Pancreas (tissue), 10 donors: Measurements from ENCODE around the gene KCNN3. TPM values are rescaled to one million over a fixed set of nuclear protein-coding genes. Genes with fewer than 3 reads are reported as not detected.

Experiments used
- ATAC-seq, 4 donors: fragments of 200-7000 bp; cut with Tn5 transposase; one replicate each; pipeline versions ENCODE4 v1.8.0 to v1.9.1; 2020; ENCODE audit warnings: mild to moderate bottlenecking in 4 of 4, moderate library complexity in 4 of 4
- DNase-seq, 6 donors: peaks; one replicate each; pipeline ENCODE4 v3.0.0-alpha.2; 2020
- FAIRE-seq: peaks from 2 replicates; lab custom pipeline; 2012; peaks lifted over from hg19 to GRCh38; lab: Jason Lieb, UNC
- H3K27ac ChIP-seq, 4 donors: fragments of 200-600 bp; sonication (generic); 1 replicate in 3 of 4; 2 replicates in 1 of 4; pipeline versions ENCODE4 v1.5.0 to v1.8.0; 2020
- H3K27me3 ChIP-seq, 4 donors: fragments of 200-600 bp; one replicate each; pipeline ENCODE4 v1.8.0; 2021
- H3K36me3 ChIP-seq, 3 donors: fragments of 200-600 bp; sonication (generic) in 1 of 3; one replicate each; pipeline versions ENCODE4 v1.5.0 to v1.8.0; 2020 to 2021
- H3K4me1 ChIP-seq, 3 donors: fragments of 200-600 bp; one replicate each; pipeline ENCODE4 v1.8.0; 2021
- H3K4me3 ChIP-seq, 4 donors: fragments of 200-600 bp; sonication (generic) in 2 of 4; one replicate each; pipeline versions ENCODE4 v1.5.0 to v1.8.0; 2020 to 2021
- H3K9me3 ChIP-seq, 4 donors: fragments of 200-600 bp; one replicate each; pipeline ENCODE4 v1.8.0; 2021
- WGBS, 2 donors: extraction: QIAGEN DNeasy Blood & Tissue Kit; methylation state at CpG; one replicate each; pipeline ENCODE4 v1.1.7; 2013; 5-methylcytosine and 5-hydroxymethylcytosine counted together
- intact Hi-C, 3 donors: fragments of 100-400 bp; cut with DNase I; formaldehyde crosslinking; loops; one replicate each; pipeline versions ENCODE4 v1.11.1 to v1.14.2; 2022
- polyA plus RNA-seq, 2 donors: library from polyadenylated mRNA; stranded (reverse); fragments of 200-250 nt; gene quantifications; one replicate each; pipeline ENCODE4 v1.2.3, GENCODE V29; 2013
- total RNA-seq, 6 donors: library from RNA; stranded (reverse); fragmentation: NEBNext Ultra II Directional in 4 of 6; extraction: Animal tissue kit (Norgen Biotek cat#: 25700) in 4 of 6; gene quantifications; one replicate each; pipeline versions ENCODE4 v1.2.1 to v1.2.4, GENCODE V29; 2021 to 2023
- TF ChIP-seq, protein P1 (sequence below), 4 donors: fragments of 200-600 bp; sonication (generic) in 3 of 4; IDR thresholded peaks; one replicate each; pipeline versions ENCODE4 v1.5.0 to v1.8.0; 2021; ENCODE audit warnings: antibody characterized with exemption in 4 of 4
- donor health status: healthy with polysubstance abuse.
- donor health status: DM: no; HTN: no; CAD: no; lungs with moderate emphysema.
- donor health status: DM: no; HTN: no; CAD: no.
- donor health status: control.
- donor health status: control.
- donor health status: Bipolar disorder and iron deficiency.
- donor health status: DM: yes; HTN: yes; CAD: no.
- donor health status: DM: no; HTN: no; CAD: no.
- donor health status: DM: no; HTN: no; CAD: no.
- donor health status: DM: yes; HTN: yes; CAD: no.

Gene KCNN3
- total and polyA plus RNA-seq, 8 donors, result 0.11 to 1.0 (median 0.33) TPM

DNA sequence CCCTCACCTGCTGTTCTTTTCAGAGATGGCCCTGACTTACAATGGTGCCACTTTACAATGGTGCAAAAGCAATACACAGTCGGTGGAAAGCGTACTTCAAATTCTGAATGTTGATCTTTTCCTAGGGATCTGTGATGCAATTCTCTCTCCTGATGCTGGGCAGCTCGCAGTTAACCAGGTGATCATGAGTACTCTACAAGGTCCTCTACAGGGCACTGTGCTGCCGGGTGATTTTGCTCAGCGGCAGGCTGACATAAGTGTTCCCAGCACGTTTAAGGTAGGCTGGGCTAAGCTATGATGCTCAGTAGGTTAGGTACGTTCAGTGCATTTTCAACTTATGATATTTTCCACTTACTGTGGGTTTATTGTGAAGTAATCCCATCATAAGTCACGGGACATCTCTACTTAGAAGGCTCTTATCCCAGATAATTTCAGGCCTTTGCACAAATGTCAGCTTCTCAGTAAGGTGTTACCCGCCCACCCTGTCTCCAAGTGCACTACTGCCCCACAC is 126.5 kb downstream of the KCNN3 start:
- H3K27ac ChIP-seq, result no peak overlapping the region
- FAIRE-seq (no peak), ATAC-seq (no peak), DNase-seq (no peak)
- no peaks in the 10 kb centered on the region for H3K36me3 ChIP-seq
- intact Hi-C loops, result no loop called here
- no peaks in the 10 kb centered on the region for H3K27me3 ChIP-seq
- no peaks in the 10 kb centered on the region for H3K9me3 ChIP-seq
- TF ChIP-seq, protein P1, sequence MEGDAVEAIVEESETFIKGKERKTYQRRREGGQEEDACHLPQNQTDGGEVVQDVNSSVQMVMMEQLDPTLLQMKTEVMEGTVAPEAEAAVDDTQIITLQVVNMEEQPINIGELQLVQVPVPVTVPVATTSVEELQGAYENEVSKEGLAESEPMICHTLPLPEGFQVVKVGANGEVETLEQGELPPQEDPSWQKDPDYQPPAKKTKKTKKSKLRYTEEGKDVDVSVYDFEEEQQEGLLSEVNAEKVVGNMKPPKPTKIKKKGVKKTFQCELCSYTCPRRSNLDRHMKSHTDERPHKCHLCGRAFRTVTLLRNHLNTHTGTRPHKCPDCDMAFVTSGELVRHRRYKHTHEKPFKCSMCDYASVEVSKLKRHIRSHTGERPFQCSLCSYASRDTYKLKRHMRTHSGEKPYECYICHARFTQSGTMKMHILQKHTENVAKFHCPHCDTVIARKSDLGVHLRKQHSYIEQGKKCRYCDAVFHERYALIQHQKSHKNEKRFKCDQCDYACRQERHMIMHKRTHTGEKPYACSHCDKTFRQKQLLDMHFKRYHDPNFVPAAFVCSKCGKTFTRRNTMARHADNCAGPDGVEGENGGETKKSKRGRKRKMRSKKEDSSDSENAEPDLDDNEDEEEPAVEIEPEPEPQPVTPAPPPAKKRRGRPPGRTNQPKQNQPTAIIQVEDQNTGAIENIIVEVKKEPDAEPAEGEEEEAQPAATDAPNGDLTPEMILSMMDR (IDR thresholded peaks at IDR 0.05), result no peak
- WGBS, 2 donors, result 69 to 75% methylated on average over 9 of the region's 9 CpGs
- H3K4me1 ChIP-seq, result no peaks in the 10 kb centered on the region
- no peak overlapping the region for H3K4me3 ChIP-seq

DNA sequence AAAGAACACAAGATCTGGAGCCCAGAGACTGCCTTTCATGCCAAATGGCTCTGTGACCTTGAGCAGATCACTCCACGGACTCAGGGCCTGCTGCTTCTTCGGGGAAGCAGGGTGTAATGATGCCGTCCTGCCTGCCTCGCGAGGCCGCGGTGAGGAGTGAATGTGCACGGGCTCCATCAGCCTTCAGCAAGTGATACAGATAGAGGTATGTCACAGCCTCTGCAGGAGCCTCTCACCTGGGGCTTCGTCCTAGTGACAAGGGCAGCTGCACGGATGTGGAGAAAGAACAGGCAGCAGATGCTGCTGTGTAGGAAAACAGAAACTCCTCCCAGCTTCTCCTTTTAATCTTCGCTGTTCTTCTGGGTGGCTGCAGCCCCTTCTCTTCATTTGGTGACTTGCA is 127.5 kb downstream of the KCNN3 start:
- H3K9me3 ChIP-seq, result no peaks in the 10 kb centered on the region
- TF ChIP-seq, protein P1 (IDR thresholded peaks at IDR 0.05), result no peak
- no peak overlapping the region for H3K27ac ChIP-seq
- no peaks in the 10 kb centered on the region for H3K36me3 ChIP-seq
- H3K27me3 ChIP-seq, result no peaks in the 10 kb centered on the region
- no peak overlapping the region for H3K4me3 ChIP-seq
- no peak for DNase-seq
- 52 to 54% methylated on average over 11 of the region's 11 CpGs for whole genome bisulfite sequencing, 2 donors
- FAIRE-seq, result no peak
- intact Hi-C loops, result no loop called here
- no peaks in the 10 kb centered on the region for H3K4me1 ChIP-seq
- ATAC-seq, result no peak

DNA sequence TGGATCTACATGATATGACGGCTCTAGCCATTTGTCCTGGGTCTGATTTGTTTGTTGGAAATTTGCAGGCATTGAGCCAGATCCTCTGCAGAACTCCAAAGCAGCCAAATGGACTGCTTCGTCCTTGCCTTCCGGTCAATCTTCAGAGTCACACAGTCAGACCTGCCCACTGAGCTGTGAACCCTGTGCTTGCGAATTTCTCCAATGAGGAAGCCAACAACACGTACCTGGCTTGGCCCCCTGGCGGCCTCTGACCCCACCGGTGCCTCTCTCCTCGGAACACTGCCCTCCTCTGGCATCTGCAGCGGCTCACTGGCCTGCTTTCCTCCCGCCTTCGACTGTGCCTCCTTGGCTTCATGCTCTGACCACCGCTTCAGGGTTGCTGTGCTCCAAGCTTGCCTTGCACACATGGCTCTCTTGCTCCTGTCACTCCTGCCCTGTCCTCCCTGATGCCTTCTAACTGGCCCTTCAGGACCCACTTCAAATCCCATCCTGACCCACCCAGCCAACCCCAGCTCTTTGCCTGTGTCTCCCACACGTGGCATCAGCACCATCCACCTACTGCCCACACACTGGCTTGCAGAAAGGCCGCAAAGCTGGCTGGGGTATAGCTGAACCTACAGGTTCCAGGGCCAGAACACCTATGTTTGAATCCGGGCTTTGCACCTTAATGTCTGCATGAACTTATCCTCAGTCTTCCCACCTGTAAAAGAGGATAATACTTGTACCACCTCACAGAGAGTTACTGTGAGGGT is 128.2 kb downstream of the KCNN3 start:
- H3K27me3 ChIP-seq, result no peaks in the 10 kb centered on the region
- no peaks in the 10 kb centered on the region for H3K9me3 ChIP-seq
- FAIRE-seq (no peak), ATAC-seq (peak in 2 of 4 donors; percentile 29 to 54), DNase-seq (no peak)
- no peaks in the 10 kb centered on the region for H3K36me3 ChIP-seq
- intact Hi-C loops, result no loop called here
- no peak overlapping the region for H3K27ac ChIP-seq
- 43 to 46% methylated on average over 15 of the region's 15 CpGs for WGBS, 2 donors
- no peak overlapping the region for H3K4me3 ChIP-seq
- TF ChIP-seq, protein P1 (IDR thresholded peaks at IDR 0.05), result no peak
- H3K4me1 ChIP-seq, result no peaks in the 10 kb centered on the region

DNA sequence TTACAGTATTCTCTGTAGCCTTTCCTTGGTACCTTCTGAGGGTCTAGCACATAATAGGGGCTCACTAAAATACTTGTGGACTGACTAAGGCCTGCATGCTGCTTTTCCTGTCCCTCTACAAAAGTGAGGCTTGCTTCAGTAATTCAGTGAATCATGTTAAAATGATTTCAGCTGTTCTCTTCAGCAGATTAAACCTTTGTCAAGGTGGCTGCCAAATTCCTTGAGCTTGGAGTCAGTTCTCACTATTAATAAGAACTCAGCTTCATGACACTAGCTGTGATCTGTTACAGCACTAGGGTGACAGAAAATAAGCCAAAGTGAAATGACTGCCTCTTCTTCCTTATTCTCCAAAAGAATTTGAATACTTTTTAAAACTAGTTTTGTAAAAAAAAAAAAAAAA is 128.8 kb downstream of the KCNN3 start:
- H3K9me3 ChIP-seq, result no peaks in the 10 kb centered on the region
- H3K27ac ChIP-seq, result no peak overlapping the region
- intact Hi-C loops, result no loop called here
- H3K27me3 ChIP-seq, result no peaks in the 10 kb centered on the region
- DNase-seq (no peak), ATAC-seq (no peak), FAIRE-seq (no peak)
- H3K36me3 ChIP-seq, result no peaks in the 10 kb centered on the region
- no peak overlapping the region for H3K4me3 ChIP-seq
- no peaks in the 10 kb centered on the region for H3K4me1 ChIP-seq
- TF ChIP-seq, protein P1 (IDR thresholded peaks at IDR 0.05), result no peak

DNA sequence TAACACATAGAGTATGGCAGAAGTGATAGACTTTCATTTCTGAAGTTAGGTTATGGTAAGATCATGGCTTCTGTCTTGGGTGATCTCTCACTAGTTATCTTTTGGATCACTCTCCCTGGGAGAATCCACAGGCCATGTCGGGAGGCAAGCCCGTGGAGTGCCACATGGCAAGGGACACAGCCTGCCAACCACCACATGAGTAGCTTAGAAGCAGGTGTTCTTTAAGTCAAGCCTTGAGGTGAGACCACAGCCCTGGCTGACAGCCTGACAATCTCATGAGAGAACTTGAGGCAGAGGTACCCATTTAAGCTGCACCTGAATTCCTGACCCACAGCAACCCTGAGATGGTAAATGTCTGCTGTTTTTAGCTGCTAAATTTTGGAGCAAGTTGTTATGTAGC is 130.4 kb downstream of the KCNN3 start:
- 62 to 67% methylated on average over 2 of the region's 2 CpGs for WGBS, 2 donors
- H3K36me3 ChIP-seq, result no peaks in the 10 kb centered on the region
- no peaks in the 10 kb centered on the region for H3K27me3 ChIP-seq
- H3K4me3 ChIP-seq, result no peak overlapping the region
- ATAC-seq (no peak), DNase-seq (no peak), FAIRE-seq (no peak)
- TF ChIP-seq, protein P1 (IDR thresholded peaks at IDR 0.05), result no peak
- no peaks in the 10 kb centered on the region for H3K4me1 ChIP-seq
- no peaks in the 10 kb centered on the region for H3K9me3 ChIP-seq
- intact Hi-C loops, result no loop called here
- no peak overlapping the region for H3K27ac ChIP-seq
